ENCODE results near the gene KRT80. TPM values are rescaled to one million over a fixed set of nuclear protein-coding genes. Genes with fewer than 3 reads are reported as not detected.

The KRT80 gene
- total and polyA plus RNA-seq, 2 experiments from 2014 or later = not detected

- Histone ChIP-seq H3K9me2 (ENCODE audit: insufficient read depth) (0 out of 2 replicates have a peak, but pooled peaks cover 5% of the 10 kb centered on the region), H3K36me3 (ENCODE audit: insufficient read depth) (no peaks in the 10 kb centered on the region), H3K4me1 (ENCODE audit: insufficient read depth) (peaks cover 23% of the 10 kb centered on the region), H2AFZ (no peak overlapping the region), H3K79me2 (replicated peaks; ENCODE audit: insufficient read depth) (no peaks in the 10 kb centered on the region), H3K4me2 (no peak overlapping the region), H3F3A (replicated peaks; ENCODE audit: low read depth) (no peaks in the 10 kb centered on the region), H3K27ac (ENCODE audit: low read depth) (no peak overlapping the region), H3K27me3 (ENCODE audit: insufficient read depth) (peaks cover 7% of the 10 kb centered on the region), H4K20me1 (replicated peaks; ENCODE audit: insufficient read depth) (no peaks in the 10 kb centered on the region), H3K4me3 (no peak overlapping the region)
- no peak overlapping the region for H3K4me3 Mint-ChIP-seq
- DNase-seq (ENCODE audit: low spot score) (no peak), ATAC-seq (no peak)
- no peak for TF ChIP-seq ZNF114 (CRISPR knock-in tag; IDR thresholded peaks at IDR 0.05)
- no peak for TF ChIP-seq ZNF462 (CRISPR knock-in tag; IDR thresholded peaks at IDR 0.05)
- TF ChIP-seq REST (IDR thresholded peaks at IDR 0.05; ENCODE audit: unreplicated experiment) = no peak
- TF ChIP-seq EZH2phosphoT487 (IDR thresholded peaks at IDR 0.05; ENCODE audit: unreplicated experiment) = no peak
- TF ChIP-seq EZH2 (IDR thresholded peaks at IDR 0.05; ENCODE audit: low read depth, unreplicated experiment) = no peak
- TF ChIP-seq POLR2AphosphoS5 (IDR thresholded peaks at IDR 0.05; ENCODE audit: low read depth) = no peak
- TF ChIP-seq NANOG (IDR thresholded peaks at IDR 0.05; ENCODE audit: borderline replicate concordance) = no peak
- no peak for TF ChIP-seq ZNF331 (CRISPR knock-in tag; IDR thresholded peaks at IDR 0.05; ENCODE audit: low read depth)
- no peak for TF ChIP-seq CREB1 (CRISPR knock-in tag; IDR thresholded peaks at IDR 0.05; ENCODE audit: low read depth)
- TF ChIP-seq ETS1 (IDR thresholded peaks at IDR 0.05) = no peak
- no peak for TF ChIP-seq JUNB (IDR thresholded peaks at IDR 0.05; ENCODE audit: unreplicated experiment)
- no peak for TF ChIP-seq CTCF (conservative IDR thresholded peaks at IDR 0.05; ENCODE audit: low read depth in 2 of 2)
- TF ChIP-seq STAT1 (IDR thresholded peaks at IDR 0.05; ENCODE audit: unreplicated experiment) = no peak
- H3K36me3 Mint-ChIP-seq (ENCODE audit: low read depth) = peaks cover 14% of the 10 kb centered on the region
- H3K27ac Mint-ChIP-seq = no peak overlapping the region
- peaks cover 23% of the 10 kb centered on the region for H3K27me3 Mint-ChIP-seq (ENCODE audit: insufficient read depth, low read depth, poor library complexity)
- no peaks in the 10 kb centered on the region for H3K9me3 Mint-ChIP-seq
- peaks cover 40% of the 10 kb centered on the region for H3K4me1 Mint-ChIP-seq
Observed at GRCh38 chr12:52238916-52239646, 47.3 kb upstream of the KRT80 start.

Data from GM23338 (cell line).